Measurements from ENCODE around the gene PDE4D.

The PDE4D gene

GRCh38 chr5:58979090-58979489 is 914.4 kb downstream of the PDE4D start:
- DNase-seq (ENCODE audit: extremely low read depth, insufficient read length), result no peak
- H3K27me3 ChIP-seq (replicated peaks; ENCODE audit: control insufficient read depth, insufficient read depth, low read length), result no peaks in the 10 kb centered on the region; the same call in 1 of the 2 replicates
- no peak for TF ChIP-seq CTCF (IDR thresholded peaks at IDR 0.05; ENCODE audit: insufficient read depth, low read length, poor library complexity, severe bottlenecking)
- no peak overlapping the region for H3K4me3 ChIP-seq (replicated peaks; ENCODE audit: low read depth, low read length)
- no peaks in the 10 kb centered on the region for H3K36me3 ChIP-seq (ENCODE audit: control insufficient read depth, insufficient read depth, low read length)

- DNase-seq (ENCODE audit: extremely low read depth, insufficient read length), result no peak
- Histone ChIP-seq H3K4me3 (replicated peaks; ENCODE audit: low read depth, low read length) (no peak overlapping the region), H3K27me3 (replicated peaks; ENCODE audit: control insufficient read depth, insufficient read depth, low read length) (no peaks in the 10 kb centered on the region), H3K36me3 (ENCODE audit: control insufficient read depth, insufficient read depth, low read length) (no peaks in the 10 kb centered on the region)
- no peak for TF ChIP-seq CTCF (IDR thresholded peaks at IDR 0.05; ENCODE audit: insufficient read depth, low read length, poor library complexity, severe bottlenecking)
Measured at GRCh38 chr5:58974601-58975000, 918.9 kb downstream of the PDE4D start.

GRCh38 chr5:58974083-58974482 is 919.4 kb downstream of the PDE4D start:
- no peaks in the 10 kb centered on the region for H3K27me3 ChIP-seq (replicated peaks; ENCODE audit: control insufficient read depth, insufficient read depth, low read length)
- no peak for DNase-seq (ENCODE audit: extremely low read depth, insufficient read length)
- no peak for TF ChIP-seq CTCF (IDR thresholded peaks at IDR 0.05; ENCODE audit: insufficient read depth, low read length, poor library complexity, severe bottlenecking)
- no peaks in the 10 kb centered on the region for H3K36me3 ChIP-seq (ENCODE audit: control insufficient read depth, insufficient read depth, low read length)
- no peak overlapping the region for H3K4me3 ChIP-seq (replicated peaks; ENCODE audit: low read depth, low read length)

- H3K36me3 ChIP-seq (ENCODE audit: control insufficient read depth, insufficient read depth, low read length), result no peaks in the 10 kb centered on the region
- no peak for DNase-seq (ENCODE audit: extremely low read depth, insufficient read length)
- H3K27me3 ChIP-seq (replicated peaks; ENCODE audit: control insufficient read depth, insufficient read depth, low read length), result no peaks in the 10 kb centered on the region
- no peak overlapping the region for H3K4me3 ChIP-seq (replicated peaks; ENCODE audit: low read depth, low read length)
- TF ChIP-seq CTCF (IDR thresholded peaks at IDR 0.05; ENCODE audit: insufficient read depth, low read length, poor library complexity, severe bottlenecking), result no peak
Measured at GRCh38 chr5:58972301-58972700, 921.2 kb downstream of the PDE4D start.

- H3K36me3 ChIP-seq (ENCODE audit: control insufficient read depth, insufficient read depth, low read length), result no peaks in the 10 kb centered on the region
- no peak for TF ChIP-seq CTCF (IDR thresholded peaks at IDR 0.05; ENCODE audit: insufficient read depth, low read length, poor library complexity, severe bottlenecking)
- DNase-seq (ENCODE audit: extremely low read depth, insufficient read length), result no peak
- no peak overlapping the region for H3K4me3 ChIP-seq (replicated peaks; ENCODE audit: low read depth, low read length)
- no peaks in the 10 kb centered on the region for H3K27me3 ChIP-seq (replicated peaks; ENCODE audit: control insufficient read depth, insufficient read depth, low read length)
Measured at GRCh38 chr5:58970766-58971165, 922.8 kb downstream of the PDE4D start.

GRCh38 chr5:58969795-58970194 is 923.7 kb downstream of the PDE4D start:
- TF ChIP-seq CTCF (IDR thresholded peaks at IDR 0.05; ENCODE audit: insufficient read depth, low read length, poor library complexity, severe bottlenecking), result no peak
- H3K27me3 ChIP-seq (replicated peaks; ENCODE audit: control insufficient read depth, insufficient read depth, low read length), result no peaks in the 10 kb centered on the region
- no peak overlapping the region for H3K4me3 ChIP-seq (replicated peaks; ENCODE audit: low read depth, low read length)
- H3K36me3 ChIP-seq (ENCODE audit: control insufficient read depth, insufficient read depth, low read length), result no peaks in the 10 kb centered on the region
- DNase-seq (ENCODE audit: extremely low read depth, insufficient read length), result no peak
